Astrocyte (in vitro differentiated cells and primary cell): Measurements from ENCODE around the gene SNAP25. TPM values are rescaled to one million over a fixed set of nuclear protein-coding genes. Genes with fewer than 3 reads are reported as not detected.

ENCODE experiments used
- DNase-seq: peaks from one replicate; pipeline ENCODE4 v3.0.0-alpha.2; 2010; ENCODE audit warnings: low read depth
- FAIRE-seq: peaks from 2 replicates; lab custom pipeline; 2011; peaks lifted over from hg19 to GRCh38; lab: Jason Lieb, UNC
- H2AFZ ChIP-seq: 2 replicates; pipeline ENCODE4 v1.6.0; 2012; ENCODE audit warnings: low read depth, low read length, inconsistent platforms
- H3K27ac ChIP-seq: 2 replicates; pipeline ENCODE4 v1.5.1; 2011; ENCODE audit warnings: low read depth, low read length, inconsistent platforms
- H3K27me3 ChIP-seq: 2 replicates; pipeline ENCODE4 v1.6.0; 2011; ENCODE audit warnings: low read length, inconsistent platforms; ENCODE audit not compliant: insufficient read depth
- H3K36me3 ChIP-seq: 2 replicates; pipeline ENCODE4 v1.5.1; 2011; ENCODE audit warnings: low read length, inconsistent platforms; ENCODE audit not compliant: insufficient read depth
- H3K4me1 ChIP-seq: 2 replicates; pipeline ENCODE4 v1.5.1; 2011; ENCODE audit warnings: low read length, inconsistent platforms; ENCODE audit not compliant: insufficient read depth
- H3K4me2 ChIP-seq: 2 replicates; pipeline ENCODE4 v1.6.0; 2012; ENCODE audit warnings: low read length, inconsistent platforms
- H3K4me3 ChIP-seq: 2 replicates; pipeline ENCODE4 v1.5.1; 2011; ENCODE audit warnings: low read depth, mild to moderate bottlenecking, low read length, inconsistent platforms; ENCODE audit not compliant: insufficient read depth
- H3K79me2 ChIP-seq: 2 replicates; pipeline ENCODE4 v1.6.0; 2012; ENCODE audit warnings: mild to moderate bottlenecking, low read length, inconsistent platforms; ENCODE audit not compliant: insufficient read depth
- H3K9ac ChIP-seq: 2 replicates; pipeline ENCODE4 v1.6.0; 2012; ENCODE audit warnings: mild to moderate bottlenecking, low read length, inconsistent platforms
- H3K9me3 ChIP-seq: 2 replicates; pipeline ENCODE4 v1.5.1; 2012; ENCODE audit warnings: low read depth, mild to moderate bottlenecking, low read length, inconsistent platforms; ENCODE audit not compliant: insufficient read depth
- H4K20me1 ChIP-seq: 2 replicates; pipeline ENCODE4 v1.6.0; 2012; ENCODE audit warnings: low read length, inconsistent platforms; ENCODE audit not compliant: insufficient read depth
- H3K27ac Mint-ChIP-seq: one replicate; pipeline ENCODE4 v1.8.0; 2021; ENCODE audit warnings: mild to moderate bottlenecking, mixed read lengths; ENCODE audit not compliant: unreplicated experiment
- H3K27me3 Mint-ChIP-seq: one replicate; pipeline ENCODE4 v1.8.0; 2021; ENCODE audit warnings: low read depth, mixed read lengths; ENCODE audit not compliant: unreplicated experiment
- H3K36me3 Mint-ChIP-seq: one replicate; pipeline ENCODE4 v1.8.0; 2021; ENCODE audit warnings: low read depth, mixed read lengths; ENCODE audit not compliant: unreplicated experiment
- H3K4me1 Mint-ChIP-seq: one replicate; pipeline ENCODE4 v1.8.0; 2021; ENCODE audit warnings: low read depth, mixed read lengths; ENCODE audit not compliant: unreplicated experiment
- H3K4me3 Mint-ChIP-seq: one replicate; pipeline ENCODE4 v1.8.0; 2021; ENCODE audit warnings: mild to moderate bottlenecking, moderate library complexity, mixed read lengths; ENCODE audit not compliant: unreplicated experiment
- H3K9me3 Mint-ChIP-seq: one replicate; pipeline ENCODE4 v1.8.0; 2021; ENCODE audit warnings: mild to moderate bottlenecking, mixed read lengths; ENCODE audit not compliant: unreplicated experiment
- EZH2 ChIP-seq: IDR thresholded peaks from 2 replicates; pipeline ENCODE4 v1.6.1; 2012; ENCODE audit warnings: mild to moderate bottlenecking, low read length, inconsistent platforms; ENCODE audit not compliant: insufficient read depth
- total RNA-seq: library from RNA; stranded (reverse); gene quantifications from 2 replicates; pipeline ENCODE4 v1.2.1, GENCODE V29; 2021
- TF ChIP-seq, protein P1 (sequence below): IDR thresholded peaks from 2 replicates; pipeline ENCODE4 v1.5.1; 2011; ENCODE audit warnings: low read depth, mild to moderate bottlenecking, inconsistent platforms, low read length, moderate library complexity; ENCODE audit not compliant: insufficient read depth

SNAP25 gene
- total RNA-seq, 1 donor from 2014 or later, result 3.9 TPM

DNA sequence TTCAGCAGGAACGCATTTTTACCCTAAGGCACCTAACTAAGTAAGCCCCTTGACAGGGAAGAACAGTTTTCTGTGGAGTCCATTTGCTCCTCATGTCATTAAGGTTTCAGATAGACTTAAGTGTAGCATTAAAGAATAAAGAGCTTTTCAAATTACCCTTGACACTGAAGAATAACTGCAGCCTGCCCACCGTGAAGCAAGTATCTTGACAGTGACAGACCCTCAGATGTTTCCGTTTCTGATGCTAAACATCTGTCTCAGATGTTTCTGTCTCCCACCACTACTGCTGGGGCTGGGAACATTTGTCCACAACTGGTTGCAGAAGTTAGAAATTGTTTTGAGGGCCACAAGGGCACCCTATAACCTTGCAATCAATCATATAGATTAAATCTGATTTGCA is 50.0 kb downstream of the SNAP25 start:
- Histone ChIP-seq H3K9me3 (no peaks in the 10 kb centered on the region), H3K27me3 (no peaks in the 10 kb centered on the region), H3K79me2 (no peaks in the 10 kb centered on the region), H3K4me2 (no peak overlapping the region), H4K20me1 (no peaks in the 10 kb centered on the region), H3K4me3 (no peak overlapping the region), H3K27ac (no peak overlapping the region), H2AFZ (no peak overlapping the region), H3K36me3 (no peaks in the 10 kb centered on the region), H3K4me1 (no peaks in the 10 kb centered on the region), H3K9ac (no peak overlapping the region)
- Mint-ChIP-seq H3K4me3 (no peak overlapping the region), H3K27me3 (no peaks in the 10 kb centered on the region), H3K36me3 (no peaks in the 10 kb centered on the region), H3K9me3 (peaks cover 1% of the 10 kb centered on the region), H3K27ac (no peak overlapping the region), H3K4me1 (peaks cover 8% of the 10 kb centered on the region)
- no peak for TF ChIP-seq EZH2
- TF ChIP-seq, protein P1, sequence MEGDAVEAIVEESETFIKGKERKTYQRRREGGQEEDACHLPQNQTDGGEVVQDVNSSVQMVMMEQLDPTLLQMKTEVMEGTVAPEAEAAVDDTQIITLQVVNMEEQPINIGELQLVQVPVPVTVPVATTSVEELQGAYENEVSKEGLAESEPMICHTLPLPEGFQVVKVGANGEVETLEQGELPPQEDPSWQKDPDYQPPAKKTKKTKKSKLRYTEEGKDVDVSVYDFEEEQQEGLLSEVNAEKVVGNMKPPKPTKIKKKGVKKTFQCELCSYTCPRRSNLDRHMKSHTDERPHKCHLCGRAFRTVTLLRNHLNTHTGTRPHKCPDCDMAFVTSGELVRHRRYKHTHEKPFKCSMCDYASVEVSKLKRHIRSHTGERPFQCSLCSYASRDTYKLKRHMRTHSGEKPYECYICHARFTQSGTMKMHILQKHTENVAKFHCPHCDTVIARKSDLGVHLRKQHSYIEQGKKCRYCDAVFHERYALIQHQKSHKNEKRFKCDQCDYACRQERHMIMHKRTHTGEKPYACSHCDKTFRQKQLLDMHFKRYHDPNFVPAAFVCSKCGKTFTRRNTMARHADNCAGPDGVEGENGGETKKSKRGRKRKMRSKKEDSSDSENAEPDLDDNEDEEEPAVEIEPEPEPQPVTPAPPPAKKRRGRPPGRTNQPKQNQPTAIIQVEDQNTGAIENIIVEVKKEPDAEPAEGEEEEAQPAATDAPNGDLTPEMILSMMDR, result no peak
- DNase-seq (no peak), FAIRE-seq (no peak)

DNA sequence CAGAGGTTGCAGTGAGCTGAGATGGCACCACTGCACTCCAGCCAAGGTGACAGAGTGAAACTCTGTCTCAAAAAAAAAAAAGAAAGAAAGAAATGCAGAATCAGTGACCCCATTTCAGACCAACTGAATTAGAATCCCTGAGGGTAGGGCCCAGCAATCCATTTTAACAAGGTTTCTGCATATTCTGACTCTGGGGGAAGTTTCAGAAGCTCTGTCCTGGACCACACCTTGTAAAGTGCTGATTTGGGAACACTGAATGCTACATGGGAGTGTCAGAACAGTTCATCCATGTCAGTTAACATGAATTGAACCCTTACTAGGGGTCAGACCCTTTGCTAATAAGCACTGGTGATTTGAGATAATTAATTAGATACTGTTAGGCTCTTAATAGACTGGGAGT is 52.0 kb downstream of the SNAP25 start:
- Histone ChIP-seq H3K27ac (no peak overlapping the region), H3K9ac (no peak overlapping the region), H3K4me1 (no peaks in the 10 kb centered on the region), H3K27me3 (no peaks in the 10 kb centered on the region), H3K36me3 (no peaks in the 10 kb centered on the region), H2AFZ (no peak overlapping the region), H3K4me3 (no peak overlapping the region), H3K9me3 (no peaks in the 10 kb centered on the region), H3K79me2 (no peaks in the 10 kb centered on the region), H3K4me2 (no peak overlapping the region), H4K20me1 (no peaks in the 10 kb centered on the region)
- no peaks in the 10 kb centered on the region for H3K27me3 Mint-ChIP-seq
- H3K9me3 Mint-ChIP-seq, result peaks cover 1% of the 10 kb centered on the region
- no peak overlapping the region for H3K27ac Mint-ChIP-seq
- no peak for FAIRE-seq
- H3K4me1 Mint-ChIP-seq, result no peaks in the 10 kb centered on the region
- no peak overlapping the region for H3K4me3 Mint-ChIP-seq
- H3K36me3 Mint-ChIP-seq, result no peaks in the 10 kb centered on the region
- no peak for DNase-seq
- TF ChIP-seq EZH2, result no peak
- TF ChIP-seq, protein P1, result no peak

DNA sequence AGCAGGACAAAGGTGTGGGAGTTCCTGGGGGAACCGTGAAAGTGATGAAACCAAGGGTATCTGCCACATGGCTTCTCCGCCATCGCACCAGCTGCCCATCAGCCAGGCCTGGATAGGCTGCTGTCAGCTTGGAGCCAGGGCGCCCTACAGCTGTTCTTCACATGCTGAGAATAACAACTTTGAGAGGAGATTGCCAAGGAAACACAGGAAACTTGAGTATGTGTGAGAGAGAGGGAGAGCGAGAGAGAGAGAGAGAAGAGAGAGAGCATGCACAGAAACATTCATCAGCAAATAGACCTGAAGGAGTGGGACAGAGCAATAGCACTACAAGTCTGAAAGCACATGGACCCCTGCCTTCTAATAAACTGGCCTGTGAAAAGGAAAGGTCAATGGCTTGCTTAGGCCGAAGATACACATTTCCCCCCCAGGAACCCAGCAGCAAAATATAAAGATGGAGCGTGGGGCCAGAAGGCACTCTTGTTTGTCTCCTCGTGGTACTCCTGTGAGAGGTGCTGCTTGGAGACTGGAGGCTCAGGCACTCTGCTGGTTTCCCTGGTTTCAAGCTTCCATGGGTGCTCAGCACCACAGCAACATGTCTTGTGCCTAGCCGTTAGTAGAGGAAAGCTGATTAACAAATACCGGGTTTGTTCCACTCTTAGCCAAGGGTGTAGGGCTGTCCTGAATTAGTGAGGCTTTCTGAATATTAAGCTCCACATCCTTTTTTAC is 53.0 kb downstream of the SNAP25 start:
- Mint-ChIP-seq H3K27ac (no peak overlapping the region), H3K9me3 (peaks cover 1% of the 10 kb centered on the region), H3K4me1 (no peaks in the 10 kb centered on the region), H3K36me3 (no peaks in the 10 kb centered on the region), H3K4me3 (no peak overlapping the region), H3K27me3 (no peaks in the 10 kb centered on the region)
- no peaks in the 10 kb centered on the region for H3K9me3 ChIP-seq
- TF ChIP-seq, protein P1, result no peak
- TF ChIP-seq EZH2, result no peak
- H4K20me1 ChIP-seq, result no peaks in the 10 kb centered on the region
- H3K27ac ChIP-seq, result no peak overlapping the region
- H3K4me1 ChIP-seq, result no peaks in the 10 kb centered on the region
- no peak overlapping the region for H3K4me2 ChIP-seq
- H3K79me2 ChIP-seq, result no peaks in the 10 kb centered on the region
- DNase-seq, result no peak
- no peak for FAIRE-seq
- no peak overlapping the region for H3K9ac ChIP-seq
- no peaks in the 10 kb centered on the region for H3K36me3 ChIP-seq
- H2AFZ ChIP-seq, result no peak overlapping the region
- no peaks in the 10 kb centered on the region for H3K27me3 ChIP-seq
- H3K4me3 ChIP-seq, result no peak overlapping the region
